CD4-positive, CD25-positive, alpha-beta regulatory T cell (primary cell): ENCODE data around the gene PXK. TPM values are rescaled to one million over a fixed set of nuclear protein-coding genes. Genes with fewer than 3 reads are reported as not detected.

ENCODE experiments used
- ATAC-seq, 2 donors: fragments of 150-1000 bp; cut with Tn5 transposase; one replicate each; pipeline ENCODE4 v1.10.0; 2021; ENCODE audit warnings: low read depth in 2 of 2, moderate number of reproducible peaks in 2 of 2, moderate library complexity in 1 of 2
- DNase-seq, 3 donors: peaks; one replicate each; pipeline versions ENCODE4 v3.0.0 to v3.0.0-alpha.2; 2012 to 2022; ENCODE audit warnings: mixed read lengths in 1 of 3
- H3K27ac ChIP-seq: one replicate; pipeline ENCODE4 v1.7.0; 2013; ENCODE audit warnings: mild to moderate bottlenecking, low read length; ENCODE audit not compliant: insufficient read depth, poor library complexity, severe bottlenecking
- H3K27me3 ChIP-seq: one replicate; pipeline ENCODE4 v1.7.0; 2013; ENCODE audit warnings: low read length; ENCODE audit not compliant: control insufficient read depth, insufficient read depth
- H3K36me3 ChIP-seq: one replicate; pipeline ENCODE4 v1.7.0; 2013; ENCODE audit warnings: mild to moderate bottlenecking, low read length, moderate library complexity; ENCODE audit not compliant: control insufficient read depth, insufficient read depth
- H3K4me1 ChIP-seq: 2 replicates; pipeline ENCODE4 v1.7.0; 2013; ENCODE audit warnings: mild to moderate bottlenecking, low read length; ENCODE audit not compliant: insufficient read depth, control insufficient read depth, poor library complexity, severe bottlenecking
- H3K4me3 ChIP-seq: one replicate; pipeline ENCODE4 v1.7.0; 2013; ENCODE audit warnings: low read depth, mild to moderate bottlenecking, low read length, moderate library complexity
- H3K9me3 ChIP-seq, 2 experiments: 1 replicate in 1 of 2; 2 replicates in 1 of 2; pipeline ENCODE4 v1.7.0; 2013; ENCODE audit warnings: low read length in 2 of 2, mild to moderate bottlenecking in 1 of 2, moderate library complexity in 1 of 2; ENCODE audit not compliant: control insufficient read depth in 2 of 2
- H3K27ac Mint-ChIP-seq, 3 donors: one replicate each; pipeline ENCODE4 v1.8.0; 2020 to 2022; ENCODE audit warnings: mild to moderate bottlenecking in 3 of 3, mixed read lengths in 3 of 3, moderate library complexity in 2 of 3
- H3K27me3 Mint-ChIP-seq: one replicate; pipeline ENCODE4 v1.8.0; 2022; ENCODE audit warnings: mild to moderate bottlenecking, mixed read lengths
- H3K36me3 Mint-ChIP-seq: one replicate; pipeline ENCODE4 v1.8.0; 2020; ENCODE audit warnings: mixed read lengths
- H3K4me1 Mint-ChIP-seq, 4 donors: one replicate each; pipeline ENCODE4 v1.8.0; 2020 to 2022; ENCODE audit warnings: mixed read lengths in 4 of 4, mild to moderate bottlenecking in 1 of 4
- H3K4me3 Mint-ChIP-seq, 4 donors: one replicate each; pipeline ENCODE4 v1.8.0; 2020 to 2022; ENCODE audit warnings: mild to moderate bottlenecking in 4 of 4, mixed read lengths in 4 of 4, moderate library complexity in 3 of 4
- H3K9me3 Mint-ChIP-seq, 7 donors: one replicate each; pipeline ENCODE4 v1.8.0; 2020 to 2022; ENCODE audit warnings: mixed read lengths in 7 of 7, mild to moderate bottlenecking in 3 of 7, moderate library complexity in 2 of 7
- polyA plus RNA-seq, 4 donors: library from polyadenylated mRNA; unstranded; fragments of 300-500 nt; fragmentation: Illumina TruSeq; gene quantifications; one replicate each; pipeline ENCODE4 v1.2.3, GENCODE V29; 2021
- total RNA-seq: library from RNA; stranded (reverse); gene quantifications from one replicate; pipeline ENCODE4 v1.2.3, GENCODE V29; 2022

PXK gene
- total and polyA plus RNA-seq, 5 donors from 2014 or later, result 21.8 to 32.6 (median 31.8) TPM

GRCh38 chr3:58305882-58306711 is 26.6 kb upstream of the PXK start, which contains the start of the genes HTD2 and RPP14:
Gene HTD2, plus strand, starts transcription at chr3:58306520. Its CDS starts 11,094 bp downstream, at chr3:58317614.
Gene RPP14, plus strand, starts transcription at chr3:58306245. Its CDS starts 4,085 bp downstream, at chr3:58310330.
- H3K27ac ChIP-seq, result peak within 1 kb of the TSS; percentile 97
- H3K36me3 ChIP-seq, result peaks cover 4% of the 10 kb centered on the region
- ATAC-seq (peak; percentile 90 to 94), DNase-seq (peak; percentile 96 to 99 (median 99))
- H3K9me3 ChIP-seq, result peaks cover 8% of the 10 kb centered on the region in 2 experiments
- Mint-ChIP-seq H3K9me3 (peaks cover 0 to 3% (median 1%) of the 10 kb centered on the region in 7 donors), H3K4me3 (peak within 1 kb of the TSS; percentile 96 to 99 (median 98)), H3K27me3 (peaks cover 30% of the 10 kb centered on the region), H3K4me1 (peaks cover 11 to 54% (median 25%) of the 10 kb centered on the region in 4 donors), H3K27ac (peak within 1 kb of the TSS; percentile 97 to 100 (median 99)), H3K36me3 (peaks cover 7% of the 10 kb centered on the region)
- H3K27me3 ChIP-seq, result peaks cover 8% of the 10 kb centered on the region
- H3K4me1 ChIP-seq, result peaks cover 29% of the 10 kb centered on the region
- peak within 1 kb of the TSS; percentile 96 for H3K4me3 ChIP-seq

- H3K36me3 ChIP-seq, result peaks cover 14% of the 10 kb centered on the region
- Mint-ChIP-seq H3K4me1 (peaks cover 11 to 55% (median 27%) of the 10 kb centered on the region in 4 donors), H3K4me3 (peak overlapping the region; percentile 96 to 99 (median 98)), H3K27ac (peak overlapping the region in 2 of 3 donors; percentile 99 to 100), H3K27me3 (peaks cover 21% of the 10 kb centered on the region), H3K9me3 (peaks cover 0 to 2% (median 0%) of the 10 kb centered on the region in 7 donors), H3K36me3 (peaks cover 16% of the 10 kb centered on the region)
- no peak for ATAC-seq
- no peaks in the 10 kb centered on the region for H3K9me3 ChIP-seq
- H3K4me1 ChIP-seq, result peaks cover 29% of the 10 kb centered on the region
- DNase-seq, result peak; percentile 29 to 81 (median 65)
- peak overlapping the region; percentile 97 for H3K27ac ChIP-seq
- peak overlapping the region; percentile 96 for H3K4me3 ChIP-seq
- no peaks in the 10 kb centered on the region for H3K27me3 ChIP-seq
Measured at GRCh38 chr3:58307639-58308215, 25.0 kb upstream of the PXK start.

- Histone ChIP-seq H3K4me3 (peak overlapping the region; percentile 26), H3K9me3 (no peaks in the 10 kb centered on the region), H3K27ac (no peak overlapping the region), H3K27me3 (no peaks in the 10 kb centered on the region), H3K36me3 (peaks cover 21% of the 10 kb centered on the region), H3K4me1 (peaks cover 29% of the 10 kb centered on the region)
- no peak for ATAC-seq
- Mint-ChIP-seq H3K36me3 (peaks cover 20% of the 10 kb centered on the region), H3K9me3 (peaks cover 0 to 2% (median 0%) of the 10 kb centered on the region in 7 donors), H3K4me3 (peak overlapping the region in 3 of 4 donors; percentile 46 to 98 (median 96)), H3K27me3 (peaks cover 18% of the 10 kb centered on the region), H3K27ac (peak overlapping the region in 2 of 3 donors; percentile 65 to 100), H3K4me1 (peaks cover 11 to 60% (median 27%) of the 10 kb centered on the region in 4 donors)
- DNase-seq, result no peak
Measured at GRCh38 chr3:58308728-58309127, 24.0 kb upstream of the PXK start.

- H3K27me3 Mint-ChIP-seq, result no peaks in the 10 kb centered on the region
- H3K4me1 ChIP-seq, result no peaks in the 10 kb centered on the region
- no peak overlapping the region for H3K27ac Mint-ChIP-seq
- no peaks in the 10 kb centered on the region for H3K9me3 ChIP-seq
- H3K4me3 ChIP-seq, result no peak overlapping the region
- H3K4me1 Mint-ChIP-seq, result peaks cover 0 to 12% (median 10%) of the 10 kb centered on the region in 4 donors
- no peaks in the 10 kb centered on the region for H3K9me3 Mint-ChIP-seq
- H3K36me3 Mint-ChIP-seq, result peaks cover 21% of the 10 kb centered on the region
- H3K27ac ChIP-seq, result no peak overlapping the region
- DNase-seq (no peak), ATAC-seq (no peak)
- H3K4me3 Mint-ChIP-seq, result no peak overlapping the region
- H3K36me3 ChIP-seq, result peaks cover 48% of the 10 kb centered on the region
- H3K27me3 ChIP-seq, result no peaks in the 10 kb centered on the region
Measured at GRCh38 chr3:58317811-58318210, 14.9 kb upstream of the PXK start.

- Histone ChIP-seq H3K27ac (no peak overlapping the region), H3K27me3 (no peaks in the 10 kb centered on the region), H3K36me3 (peaks cover 19% of the 10 kb centered on the region), H3K4me1 (peaks cover 10% of the 10 kb centered on the region), H3K9me3 (no peaks in the 10 kb centered on the region), H3K4me3 (no peak overlapping the region)
- DNase-seq (no peak), ATAC-seq (no peak)
- Mint-ChIP-seq H3K9me3 (no peaks in the 10 kb centered on the region), H3K27me3 (no peaks in the 10 kb centered on the region), H3K27ac (no peak overlapping the region), H3K4me3 (no peak overlapping the region), H3K4me1 (peaks cover 8 to 24% (median 19%) of the 10 kb centered on the region in 4 donors), H3K36me3 (peaks cover 8% of the 10 kb centered on the region)
Measured at GRCh38 chr3:58321791-58322190, 10.9 kb upstream of the PXK start.

GRCh38 chr3:58322793-58323192 is 9.9 kb upstream of the PXK start:
- Mint-ChIP-seq H3K9me3 (no peaks in the 10 kb centered on the region), H3K27me3 (no peaks in the 10 kb centered on the region), H3K27ac (peak overlapping the region in 1 of 3 donors; percentile 38), H3K36me3 (peaks cover 4% of the 10 kb centered on the region), H3K4me3 (no peak overlapping the region), H3K4me1 (peaks cover 8 to 24% (median 19%) of the 10 kb centered on the region in 4 donors)
- no peaks in the 10 kb centered on the region for H3K9me3 ChIP-seq
- H3K4me3 ChIP-seq, result no peak overlapping the region
- peaks cover 9% of the 10 kb centered on the region for H3K36me3 ChIP-seq
- DNase-seq, result no peak
- ATAC-seq, result no peak
- peaks cover 10% of the 10 kb centered on the region for H3K4me1 ChIP-seq
- no peaks in the 10 kb centered on the region for H3K27me3 ChIP-seq
- H3K27ac ChIP-seq, result no peak overlapping the region

GRCh38 chr3:58323529-58324390 is 8.9 kb upstream of the PXK start:
- no peaks in the 10 kb centered on the region for H3K27me3 ChIP-seq
- peaks cover 6% of the 10 kb centered on the region for H3K36me3 ChIP-seq
- H3K4me3 ChIP-seq, result no peak overlapping the region
- no peak for DNase-seq
- H3K27me3 Mint-ChIP-seq, result no peaks in the 10 kb centered on the region
- no peaks in the 10 kb centered on the region for H3K9me3 Mint-ChIP-seq
- H3K27ac ChIP-seq, result peak overlapping the region; percentile 24
- peaks cover 10% of the 10 kb centered on the region for H3K4me1 ChIP-seq
- peaks cover 4% of the 10 kb centered on the region for H3K36me3 Mint-ChIP-seq
- no peak for ATAC-seq
- H3K4me1 Mint-ChIP-seq, result peaks cover 8 to 24% (median 19%) of the 10 kb centered on the region in 4 donors
- no peak overlapping the region for H3K4me3 Mint-ChIP-seq
- H3K27ac Mint-ChIP-seq, result peak overlapping the region; percentile 18 to 83 (median 75)
- H3K9me3 ChIP-seq, result no peaks in the 10 kb centered on the region
